ENCODE measurements around the gene SCP2.

SCP2 gene

GRCh38 chr1:53085405-53085804, 158.3 kb downstream of the SCP2 start:
- no peak for DNase-seq

- no peak for DNase-seq
Measured at GRCh38 chr1:53086491-53087070, 159.5 kb downstream of the SCP2 start.

- no peak for DNase-seq
Measured at GRCh38 chr1:53087332-53088285, 160.5 kb downstream of the SCP2 start.

- DNase-seq: no peak
Measured at GRCh38 chr1:53088616-53089300, 161.7 kb downstream of the SCP2 start.

GRCh38 chr1:53089478-53090226, 162.6 kb downstream of the SCP2 start:
- no peak for DNase-seq

GRCh38 chr1:53090227-53091147, 163.4 kb downstream of the SCP2 start:
- no peak for DNase-seq

- no peak for DNase-seq
Measured at GRCh38 chr1:53091841-53092645, 165.0 kb downstream of the SCP2 start.

GRCh38 chr1:53092659-53093450, 165.8 kb downstream of the SCP2 start:
- DNase-seq: no peak

GRCh38 chr1:53093451-53093754, 166.3 kb downstream of the SCP2 start:
- DNase-seq: no peak

- no peak for DNase-seq
Measured at GRCh38 chr1:53093778-53094532, 166.9 kb downstream of the SCP2 start.

GRCh38 chr1:53094533-53094919, 167.4 kb downstream of the SCP2 start:
- no peak for DNase-seq

Measured in NCI-H1930 (cell line).